HT-29 (cell line): ENCODE measurements around the gene GPSM1. TPM values are rescaled to one million over a fixed set of nuclear protein-coding genes. Genes with fewer than 3 reads are reported as not detected.
A peak's percentile ranks its signal among the peaks of the same experiment; 100 is the strongest.

Experiments
- DNase-seq: peaks from one replicate; pipeline ENCODE4 v3.0.0-alpha.2; 2015; ENCODE audit warnings: low spot score
- total RNA-seq: library from RNA; depleted of rRNA; stranded (reverse); fragments of >200 nt; shearing (Covaris generic); gene quantifications from 2 replicates; pipeline ENCODE4 v1.2.3, GENCODE V29; 2014

GPSM1 gene
- total RNA-seq, 1 experiment from 2014 or later: 1.4 TPM

DNA sequence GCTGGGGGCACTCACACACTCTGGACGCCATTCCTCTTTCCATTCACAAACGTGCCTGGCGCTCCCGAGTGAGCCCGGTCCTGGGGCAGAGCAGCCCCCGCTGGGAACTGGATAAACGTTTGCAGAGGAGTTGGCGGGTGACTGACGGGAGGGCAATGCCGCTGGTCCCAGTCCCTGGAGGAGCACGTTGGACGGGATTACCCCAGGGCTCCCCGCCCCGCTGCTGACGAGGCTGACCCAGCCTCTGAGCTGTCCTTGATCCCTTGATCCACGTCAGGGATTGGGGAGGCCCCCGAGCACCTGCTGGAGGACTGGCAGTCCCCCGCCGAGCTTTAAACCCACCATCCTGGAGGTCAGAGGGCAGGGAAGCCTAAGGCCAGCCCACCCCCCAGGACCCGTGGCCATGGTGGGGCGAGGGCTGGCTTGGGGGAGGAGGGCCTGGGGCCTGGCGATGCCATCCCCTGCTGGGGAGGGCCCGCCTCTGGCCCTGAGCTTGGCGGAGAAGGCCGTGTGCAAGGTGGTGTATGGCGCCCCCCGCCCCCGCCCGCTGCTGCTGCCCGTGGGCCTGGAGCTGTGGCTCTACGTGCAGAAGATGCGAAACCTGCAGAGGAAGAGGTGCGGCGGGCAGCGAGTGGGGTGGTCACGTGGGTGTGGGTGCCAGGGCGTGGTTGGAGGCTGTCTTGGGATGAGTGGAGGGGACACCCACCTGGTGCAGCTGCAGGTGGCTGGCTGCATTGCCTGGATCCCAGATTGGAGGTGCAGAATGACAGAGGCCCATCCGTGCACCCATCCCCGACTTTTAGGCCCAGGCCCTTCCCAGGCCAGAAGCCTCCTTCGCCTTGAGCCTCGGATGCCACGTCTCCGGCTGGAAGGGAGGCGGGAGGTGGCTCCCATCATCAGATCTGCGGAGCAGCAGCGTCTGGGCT lies 4.5 kb downstream of the GPSM1 start:
- DNase-seq: no peak

GRCh38 chr9:136332482-136332983 lies 5.2 kb downstream of the GPSM1 start:
- DNase-seq: no peak

GRCh38 chr9:136333045-136333444 lies 5.7 kb downstream of the GPSM1 start:
- DNase-seq: no peak

DNA sequence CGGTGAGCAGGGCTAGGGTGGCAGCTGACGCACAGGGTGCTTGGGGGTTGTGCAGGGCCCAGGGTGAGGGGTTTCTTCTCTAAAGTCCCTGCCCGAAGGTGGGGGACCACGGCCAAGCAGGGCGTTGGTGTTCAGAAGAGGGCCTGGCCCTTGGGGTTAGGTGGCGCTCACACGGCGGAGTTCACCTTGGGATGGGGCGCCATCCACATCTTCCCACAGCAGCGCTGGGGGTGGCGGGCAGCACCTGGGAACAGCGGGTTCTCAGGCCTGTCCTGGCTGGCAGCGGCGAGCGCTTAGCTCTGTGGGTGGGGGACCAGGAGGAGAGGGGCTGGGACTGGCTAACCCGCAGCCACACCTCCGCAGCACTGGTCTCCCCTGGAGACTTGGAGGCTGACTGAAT lies 6.1 kb downstream of the GPSM1 start:
- DNase-seq: no peak

DNA sequence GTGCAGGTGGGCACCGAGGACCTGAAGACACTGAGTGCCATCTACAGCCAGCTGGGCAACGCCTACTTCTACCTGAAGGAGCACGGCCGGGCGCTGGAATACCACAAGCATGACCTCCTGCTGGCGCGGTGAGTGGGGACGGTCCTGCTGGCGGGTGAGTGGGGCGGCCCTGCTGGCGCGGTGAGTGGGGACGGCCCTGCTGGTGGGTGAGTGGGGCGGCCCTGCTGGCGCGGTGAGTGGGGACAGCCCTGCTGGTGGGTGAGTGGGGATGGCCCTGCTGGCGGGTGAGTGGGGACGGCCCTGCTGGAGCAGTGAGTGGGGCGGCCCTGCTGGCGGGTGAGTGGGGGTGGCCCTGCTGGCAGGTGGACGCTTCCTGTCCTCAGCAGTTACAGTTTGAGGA lies 7.2 kb downstream of the GPSM1 start:
- no peak for DNase-seq

GRCh38 chr9:136335296-136336155 lies 8.2 kb downstream of the GPSM1 start:
- DNase-seq: no peak

DNA sequence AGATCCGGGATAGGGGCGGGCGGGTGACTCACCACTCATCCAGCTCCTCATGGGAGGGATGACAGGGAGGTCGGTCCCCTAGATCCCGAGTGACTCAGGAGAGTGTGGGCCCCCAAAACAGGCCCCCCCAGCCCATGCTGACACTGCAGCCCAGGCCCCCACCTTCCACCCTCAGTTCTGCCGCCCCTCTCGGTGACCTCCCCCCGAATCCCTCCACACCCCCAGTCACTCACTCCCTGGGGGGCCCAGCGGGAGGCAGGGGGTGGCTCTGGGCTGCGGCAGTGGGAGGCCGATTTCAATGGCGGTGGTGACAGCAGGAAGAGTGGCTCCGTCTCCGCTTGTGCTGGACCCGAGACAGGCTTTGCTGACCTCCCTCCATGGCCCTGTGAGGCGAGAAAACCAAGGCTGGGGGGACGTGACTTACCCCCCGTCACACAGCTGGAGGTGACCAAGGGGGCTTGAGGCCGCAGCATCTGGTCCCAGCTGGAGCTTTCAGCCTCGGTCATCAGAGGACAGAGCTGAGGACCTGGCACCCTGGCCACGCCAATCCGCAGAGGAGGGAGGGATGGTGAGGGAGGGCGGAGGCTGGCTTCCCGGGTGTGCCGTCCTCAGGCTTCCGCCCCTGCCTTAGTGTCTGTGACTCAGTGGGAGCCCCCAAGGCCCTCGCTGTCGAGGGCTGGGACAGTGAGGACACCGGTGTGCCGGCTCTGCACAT lies 9.0 kb downstream of the GPSM1 start:
- DNase-seq: no peak

DNA sequence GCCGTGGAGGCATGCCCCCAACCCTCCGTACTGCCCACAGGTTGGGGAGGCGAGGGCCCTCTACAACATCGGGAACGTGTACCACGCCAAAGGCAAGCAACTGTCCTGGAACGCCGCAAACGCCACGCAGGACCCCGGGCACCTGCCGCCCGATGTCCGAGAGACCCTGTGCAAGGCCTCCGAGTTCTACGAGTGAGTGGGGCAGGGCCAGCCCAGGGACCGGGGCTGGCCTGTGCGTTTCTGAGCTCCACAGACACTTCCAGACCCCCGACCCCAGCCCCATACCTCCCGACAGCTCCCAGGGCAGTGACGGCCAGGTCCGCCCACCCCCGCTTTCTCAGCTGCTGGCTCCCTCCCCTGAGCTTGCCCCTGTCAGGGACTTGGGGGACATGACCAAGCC lies 9.5 kb downstream of the GPSM1 start:
- DNase-seq: no peak

GRCh38 chr9:136337416-136338395 lies 10.4 kb downstream of the GPSM1 start:
- DNase-seq: no peak

DNA sequence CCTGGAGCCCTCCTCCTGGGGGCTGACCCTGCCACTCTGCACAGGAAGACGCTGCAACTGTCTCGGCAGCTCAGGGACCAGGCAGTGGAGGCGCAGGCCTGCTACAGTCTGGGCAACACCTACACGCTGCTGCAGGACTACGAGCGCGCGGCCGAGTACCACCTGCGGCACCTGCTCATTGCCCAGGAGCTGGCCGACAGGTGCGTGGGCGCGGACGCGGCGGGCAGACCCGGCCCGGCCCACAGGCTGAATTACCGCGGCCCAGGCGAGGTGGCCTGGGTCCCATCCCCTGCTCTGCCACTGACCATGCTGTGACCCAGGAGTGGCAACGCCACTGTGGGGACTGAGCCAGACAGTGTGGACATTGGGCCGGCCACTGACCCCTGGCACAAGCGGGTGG lies 11.2 kb downstream of the GPSM1 start:
- no peak for DNase-seq

- peak; percentile 81 for DNase-seq
These were observed 12.0 kb downstream of the GPSM1 start for GRCh38 chr9:136339173-136339957.

DNA sequence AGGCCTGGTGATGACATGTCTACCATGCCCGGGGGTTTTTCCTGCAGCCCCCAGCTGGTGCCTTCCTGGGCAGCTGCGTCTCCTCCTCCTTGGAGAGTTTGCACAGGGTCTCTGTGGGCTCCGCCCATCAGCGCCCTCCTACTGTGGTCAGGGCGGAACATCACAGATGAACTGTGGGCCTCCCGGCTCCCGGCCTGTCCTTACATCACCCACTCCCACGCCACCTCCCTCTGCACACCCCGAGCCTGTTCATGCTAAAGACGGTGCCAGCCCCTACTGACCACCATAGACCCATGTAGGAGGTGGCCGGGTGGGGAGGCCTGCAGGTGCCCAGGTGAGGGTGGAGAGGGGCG lies 12.6 kb downstream of the GPSM1 start:
- DNase-seq: no peak

GRCh38 chr9:136340356-136341041 lies 13.2 kb downstream of the GPSM1 start:
- no peak for DNase-seq

GRCh38 chr9:136341042-136341655 lies 13.8 kb downstream of the GPSM1 start:
- DNase-seq: no peak

- no peak for DNase-seq
These were observed 14.4 kb downstream of the GPSM1 start for GRCh38 chr9:136341769-136342168.

GRCh38 chr9:136342181-136343120 lies 15.1 kb downstream of the GPSM1 start:
- DNase-seq: peak; percentile 65

DNA sequence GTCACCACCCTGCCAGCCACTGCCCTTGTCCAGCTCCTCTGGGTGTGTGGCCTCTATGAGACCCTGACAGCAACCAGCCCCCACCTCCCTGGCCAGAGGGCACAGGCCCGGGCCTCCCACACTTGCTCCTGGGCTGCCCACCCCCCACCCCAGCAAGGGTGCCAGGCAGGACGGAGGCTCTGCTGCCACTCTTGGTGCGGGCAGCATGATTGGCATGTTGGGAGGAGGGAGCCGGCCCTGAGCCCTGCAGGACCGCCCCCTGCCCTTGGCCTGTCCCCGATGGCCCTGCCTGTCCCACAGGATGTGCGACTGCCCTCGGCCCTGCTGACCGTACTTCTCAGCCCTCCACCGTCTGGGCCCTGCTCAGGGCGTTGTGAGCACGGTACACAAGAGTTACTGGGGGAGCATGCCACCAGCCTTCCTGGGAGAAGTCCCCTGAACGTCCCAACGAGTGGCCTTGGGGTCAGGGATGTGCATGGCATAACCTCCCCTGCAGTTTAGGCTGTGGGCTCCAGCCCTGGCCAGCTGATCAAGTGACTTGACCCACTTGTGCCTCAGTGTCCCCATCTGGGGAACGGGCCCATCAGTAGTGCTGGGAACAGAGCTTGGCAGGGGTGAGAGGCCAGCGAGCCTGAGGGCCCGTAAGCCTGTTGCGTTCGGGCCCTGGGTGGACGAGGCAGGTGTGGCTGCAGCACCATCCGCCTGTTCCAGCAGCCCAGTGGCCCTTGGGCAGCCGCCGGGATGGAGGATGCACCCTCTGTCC lies 16.0 kb downstream of the GPSM1 start:
- no peak for DNase-seq
